ENCODE data around the gene TRERF1. TPM values are rescaled to one million over a fixed set of nuclear protein-coding genes. Genes with fewer than 3 reads are reported as not detected.

Gene TRERF1
- total and polyA plus RNA-seq, 2 experiments from 2014 or later, result 11.2 to 20.6 TPM

DNA sequence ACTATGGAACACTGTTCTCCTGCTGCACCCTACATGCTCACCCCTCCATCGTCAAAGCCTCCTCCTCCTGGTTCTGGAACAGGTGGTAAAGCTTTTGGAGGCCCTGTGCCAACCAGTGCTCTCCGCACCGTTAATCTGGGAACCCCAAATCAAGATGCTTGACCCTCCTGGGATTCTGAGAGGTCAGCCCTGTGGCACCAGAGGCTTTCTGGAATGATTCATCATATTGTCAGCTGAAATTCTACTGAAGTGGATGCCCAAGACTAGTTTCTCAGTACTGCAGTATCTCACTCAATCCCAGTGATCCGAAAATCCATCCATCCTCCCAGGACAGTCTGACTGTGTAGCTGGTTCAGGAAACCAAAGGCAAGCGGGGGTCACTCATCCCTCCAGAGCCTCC is 92.7 kb downstream of the TRERF1 start:
- H3K36me3 Mint-ChIP-seq (ENCODE audit: low read depth), result peaks cover 27% of the 10 kb centered on the region
- H4K20me1 ChIP-seq (replicated peaks; ENCODE audit: insufficient read depth), result peaks cover 4% of the 10 kb centered on the region
- no peaks in the 10 kb centered on the region for H3K9me3 Mint-ChIP-seq
- no peaks in the 10 kb centered on the region for H3K27me3 ChIP-seq (ENCODE audit: insufficient read depth)
- H3K79me2 ChIP-seq (replicated peaks; ENCODE audit: insufficient read depth), result peaks cover 48% of the 10 kb centered on the region
- H3K27ac ChIP-seq (ENCODE audit: low read depth), result no peak overlapping the region
- TF ChIP-seq EZH2phosphoT487 (IDR thresholded peaks at IDR 0.05; ENCODE audit: unreplicated experiment) (no peak), STAT1 (IDR thresholded peaks at IDR 0.05; ENCODE audit: unreplicated experiment) (no peak), ZNF114 (CRISPR knock-in tag; IDR thresholded peaks at IDR 0.05) (no peak), REST (IDR thresholded peaks at IDR 0.05; ENCODE audit: unreplicated experiment) (no peak)
- TF ChIP-seq, protein P1, sequence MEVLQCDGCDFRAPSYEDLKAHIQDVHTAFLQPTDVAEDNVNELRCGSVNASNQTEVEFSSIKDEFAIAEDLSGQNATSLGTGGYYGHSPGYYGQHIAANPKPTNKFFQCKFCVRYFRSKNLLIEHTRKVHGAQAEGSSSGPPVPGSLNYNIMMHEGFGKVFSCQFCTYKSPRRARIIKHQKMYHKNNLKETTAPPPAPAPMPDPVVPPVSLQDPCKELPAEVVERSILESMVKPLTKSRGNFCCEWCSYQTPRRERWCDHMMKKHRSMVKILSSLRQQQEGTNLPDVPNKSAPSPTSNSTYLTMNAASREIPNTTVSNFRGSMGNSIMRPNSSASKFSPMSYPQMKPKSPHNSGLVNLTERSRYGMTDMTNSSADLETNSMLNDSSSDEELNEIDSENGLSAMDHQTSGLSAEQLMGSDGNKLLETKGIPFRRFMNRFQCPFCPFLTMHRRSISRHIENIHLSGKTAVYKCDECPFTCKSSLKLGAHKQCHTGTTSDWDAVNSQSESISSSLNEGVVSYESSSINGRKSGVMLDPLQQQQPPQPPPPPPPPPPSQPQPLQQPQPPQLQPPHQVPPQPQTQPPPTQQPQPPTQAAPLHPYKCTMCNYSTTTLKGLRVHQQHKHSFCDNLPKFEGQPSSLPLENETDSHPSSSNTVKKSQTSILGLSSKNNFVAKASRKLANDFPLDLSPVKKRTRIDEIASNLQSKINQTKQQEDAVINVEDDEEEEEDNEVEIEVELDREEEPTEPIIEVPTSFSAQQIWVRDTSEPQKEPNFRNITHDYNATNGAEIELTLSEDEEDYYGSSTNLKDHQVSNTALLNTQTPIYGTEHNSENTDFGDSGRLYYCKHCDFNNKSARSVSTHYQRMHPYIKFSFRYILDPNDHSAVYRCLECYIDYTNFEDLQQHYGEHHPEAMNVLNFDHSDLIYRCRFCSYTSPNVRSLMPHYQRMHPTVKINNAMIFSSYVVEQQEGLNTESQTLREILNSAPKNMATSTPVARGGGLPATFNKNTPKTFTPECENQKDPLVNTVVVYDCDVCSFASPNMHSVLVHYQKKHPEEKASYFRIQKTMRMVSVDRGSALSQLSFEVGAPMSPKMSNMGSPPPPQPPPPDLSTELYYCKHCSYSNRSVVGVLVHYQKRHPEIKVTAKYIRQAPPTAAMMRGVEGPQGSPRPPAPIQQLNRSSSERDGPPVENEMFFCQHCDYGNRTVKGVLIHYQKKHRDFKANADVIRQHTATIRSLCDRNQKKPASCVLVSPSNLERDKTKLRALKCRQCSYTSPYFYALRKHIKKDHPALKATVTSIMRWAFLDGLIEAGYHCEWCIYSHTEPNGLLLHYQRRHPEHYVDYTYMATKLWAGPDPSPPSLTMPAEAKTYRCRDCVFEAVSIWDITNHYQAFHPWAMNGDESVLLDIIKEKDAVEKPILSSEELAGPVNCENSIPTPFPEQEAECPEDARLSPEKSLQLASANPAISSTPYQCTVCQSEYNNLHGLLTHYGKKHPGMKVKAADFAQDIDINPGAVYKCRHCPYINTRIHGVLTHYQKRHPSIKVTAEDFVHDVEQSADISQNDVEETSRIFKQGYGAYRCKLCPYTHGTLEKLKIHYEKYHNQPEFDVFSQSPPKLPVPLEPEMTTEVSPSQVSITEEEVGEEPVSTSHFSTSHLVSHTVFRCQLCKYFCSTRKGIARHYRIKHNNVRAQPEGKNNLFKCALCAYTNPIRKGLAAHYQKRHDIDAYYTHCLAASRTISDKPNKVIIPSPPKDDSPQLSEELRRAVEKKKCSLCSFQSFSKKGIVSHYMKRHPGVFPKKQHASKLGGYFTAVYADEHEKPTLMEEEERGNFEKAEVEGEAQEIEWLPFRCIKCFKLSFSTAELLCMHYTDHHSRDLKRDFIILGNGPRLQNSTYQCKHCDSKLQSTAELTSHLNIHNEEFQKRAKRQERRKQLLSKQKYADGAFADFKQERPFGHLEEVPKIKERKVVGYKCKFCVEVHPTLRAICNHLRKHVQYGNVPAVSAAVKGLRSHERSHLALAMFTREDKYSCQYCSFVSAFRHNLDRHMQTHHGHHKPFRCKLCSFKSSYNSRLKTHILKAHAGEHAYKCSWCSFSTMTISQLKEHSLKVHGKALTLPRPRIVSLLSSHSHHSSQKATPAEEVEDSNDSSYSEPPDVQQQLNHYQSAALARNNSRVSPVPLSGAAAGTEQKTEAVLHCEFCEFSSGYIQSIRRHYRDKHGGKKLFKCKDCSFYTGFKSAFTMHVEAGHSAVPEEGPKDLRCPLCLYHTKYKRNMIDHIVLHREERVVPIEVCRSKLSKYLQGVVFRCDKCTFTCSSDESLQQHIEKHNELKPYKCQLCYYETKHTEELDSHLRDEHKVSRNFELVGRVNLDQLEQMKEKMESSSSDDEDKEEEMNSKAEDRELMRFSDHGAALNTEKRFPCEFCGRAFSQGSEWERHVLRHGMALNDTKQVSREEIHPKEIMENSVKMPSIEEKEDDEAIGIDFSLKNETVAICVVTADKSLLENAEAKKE (CRISPR knock-in tag; IDR thresholded peaks at IDR 0.05), result no peak
- H3K27ac Mint-ChIP-seq, result no peak overlapping the region
- no peak overlapping the region for H3K4me3 Mint-ChIP-seq
- no peak overlapping the region for H3K4me2 ChIP-seq
- peaks cover 3% of the 10 kb centered on the region for H3K27me3 Mint-ChIP-seq (ENCODE audit: insufficient read depth, low read depth, poor library complexity)
- H3K9me2 ChIP-seq (ENCODE audit: insufficient read depth), result no peaks in the 10 kb centered on the region
- H3K4me3 ChIP-seq, result no peak overlapping the region
- H3K4me1 ChIP-seq (ENCODE audit: insufficient read depth), result no peaks in the 10 kb centered on the region
- H3K36me3 ChIP-seq (ENCODE audit: insufficient read depth), result no peaks in the 10 kb centered on the region
- no peak overlapping the region for H2AFZ ChIP-seq
- H3F3A ChIP-seq (replicated peaks; ENCODE audit: low read depth), result no peaks in the 10 kb centered on the region
- ATAC-seq (no peak), DNase-seq (ENCODE audit: low spot score) (no peak)
- peaks cover 15% of the 10 kb centered on the region for H3K4me1 Mint-ChIP-seq

Data from GM23338 (cell line).